ENCODE results near the gene NELL1.

Gene NELL1

DNA sequence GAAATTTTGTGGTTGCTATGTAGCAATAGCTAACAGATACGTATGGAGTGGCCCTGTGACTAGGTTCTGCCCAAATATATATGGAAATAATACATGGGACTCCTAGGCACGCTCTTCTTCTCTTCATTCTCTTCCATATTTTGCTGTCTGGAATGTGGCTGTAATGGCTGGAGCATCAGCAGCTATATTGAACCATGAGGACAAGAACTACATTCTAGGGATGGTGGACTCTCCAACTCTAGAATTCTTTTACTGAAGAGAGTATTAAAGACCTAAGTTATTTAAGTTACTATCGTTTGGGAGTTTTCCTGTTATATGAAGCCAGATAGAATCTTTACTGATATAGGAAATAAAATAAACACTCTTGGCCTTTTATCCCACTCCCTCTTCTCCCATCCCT is 7.5 kb upstream of the NELL1 start:
- no peak overlapping the region for H3K4me3 ChIP-seq (ENCODE audit: low read length)
- H3K4me2 ChIP-seq (ENCODE audit: low read length): no peak overlapping the region
- H3K4me1 ChIP-seq (ENCODE audit: control insufficient read depth, low read length): no peaks in the 10 kb centered on the region
- TF ChIP-seq EZH2phosphoT487 (IDR thresholded peaks at IDR 0.05; ENCODE audit: borderline replicate concordance, low read length): no peak
- TF ChIP-seq, protein P1, sequence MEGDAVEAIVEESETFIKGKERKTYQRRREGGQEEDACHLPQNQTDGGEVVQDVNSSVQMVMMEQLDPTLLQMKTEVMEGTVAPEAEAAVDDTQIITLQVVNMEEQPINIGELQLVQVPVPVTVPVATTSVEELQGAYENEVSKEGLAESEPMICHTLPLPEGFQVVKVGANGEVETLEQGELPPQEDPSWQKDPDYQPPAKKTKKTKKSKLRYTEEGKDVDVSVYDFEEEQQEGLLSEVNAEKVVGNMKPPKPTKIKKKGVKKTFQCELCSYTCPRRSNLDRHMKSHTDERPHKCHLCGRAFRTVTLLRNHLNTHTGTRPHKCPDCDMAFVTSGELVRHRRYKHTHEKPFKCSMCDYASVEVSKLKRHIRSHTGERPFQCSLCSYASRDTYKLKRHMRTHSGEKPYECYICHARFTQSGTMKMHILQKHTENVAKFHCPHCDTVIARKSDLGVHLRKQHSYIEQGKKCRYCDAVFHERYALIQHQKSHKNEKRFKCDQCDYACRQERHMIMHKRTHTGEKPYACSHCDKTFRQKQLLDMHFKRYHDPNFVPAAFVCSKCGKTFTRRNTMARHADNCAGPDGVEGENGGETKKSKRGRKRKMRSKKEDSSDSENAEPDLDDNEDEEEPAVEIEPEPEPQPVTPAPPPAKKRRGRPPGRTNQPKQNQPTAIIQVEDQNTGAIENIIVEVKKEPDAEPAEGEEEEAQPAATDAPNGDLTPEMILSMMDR (IDR thresholded peaks at IDR 0.05; ENCODE audit: low read depth, low read length, poor library complexity, severe bottlenecking): no peak
- no peaks in the 10 kb centered on the region for H4K20me1 ChIP-seq (ENCODE audit: control insufficient read depth, insufficient read depth, low read depth, low read length)
- H3K27ac ChIP-seq (ENCODE audit: low read depth, low read length): no peak overlapping the region
- no peaks in the 10 kb centered on the region for H3K27me3 ChIP-seq (ENCODE audit: control insufficient read depth, low read length)
- no peaks in the 10 kb centered on the region for H3K9me2 ChIP-seq (replicated peaks; ENCODE audit: control insufficient read depth, low read length)
- H3K79me2 ChIP-seq (ENCODE audit: control insufficient read depth, low read length): no peaks in the 10 kb centered on the region
- no peaks in the 10 kb centered on the region for H3K9me3 ChIP-seq (ENCODE audit: control insufficient read depth, insufficient read depth, low read length)
- no peaks in the 10 kb centered on the region for H3K36me3 ChIP-seq (ENCODE audit: control insufficient read depth, low read length)
- H3F3A ChIP-seq (ENCODE audit: control insufficient read depth, insufficient read depth): no peaks in the 10 kb centered on the region

DNA sequence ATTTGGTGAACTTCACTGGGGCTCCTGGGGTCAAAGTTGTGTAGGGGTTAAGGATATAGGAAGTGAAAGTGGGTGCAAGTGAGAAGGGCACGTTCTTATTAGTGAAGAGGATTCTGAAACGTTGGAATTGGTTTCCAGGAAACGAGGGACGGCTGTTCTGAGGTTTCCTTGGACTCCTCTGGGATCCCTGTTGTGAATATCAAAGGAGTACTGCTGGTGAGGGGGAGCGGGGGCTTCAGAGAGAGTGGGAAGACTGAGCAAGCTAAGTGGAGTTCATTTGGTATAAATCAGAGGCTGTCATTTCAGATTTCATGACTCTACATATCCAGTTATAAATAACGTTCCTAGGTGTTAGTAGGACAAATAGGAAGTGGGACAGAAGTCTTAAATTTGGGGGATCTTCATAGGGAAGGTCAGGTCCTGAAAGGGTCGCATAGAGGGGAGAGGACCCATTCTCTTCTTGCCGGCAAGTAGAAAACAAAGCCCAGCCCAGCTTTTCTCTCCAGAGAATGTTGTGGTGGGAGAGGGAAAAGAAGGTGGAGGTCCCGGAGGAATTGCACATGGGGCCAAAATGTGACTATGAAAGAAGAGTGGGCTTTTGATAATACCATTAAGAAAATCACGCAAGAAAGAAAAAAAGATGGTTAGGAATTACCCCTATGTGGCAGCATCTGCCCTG is 1.1 kb upstream of the NELL1 start:
- H3K4me1 ChIP-seq (ENCODE audit: control insufficient read depth, low read length): no peaks in the 10 kb centered on the region
- no peak for TF ChIP-seq EZH2phosphoT487 (IDR thresholded peaks at IDR 0.05; ENCODE audit: borderline replicate concordance, low read length)
- TF ChIP-seq, protein P1 (IDR thresholded peaks at IDR 0.05; ENCODE audit: low read depth, low read length, poor library complexity, severe bottlenecking): no peak
- no peak overlapping the region for H3K4me3 ChIP-seq (ENCODE audit: low read length)
- no peak overlapping the region for H3K4me2 ChIP-seq (ENCODE audit: low read length)
- H3K9me3 ChIP-seq (ENCODE audit: control insufficient read depth, insufficient read depth, low read length): 0 out of 2 replicates have a peak, but pooled peaks cover 3% of the 10 kb centered on the region
- no peak overlapping the region for H3K27ac ChIP-seq (ENCODE audit: low read depth, low read length)
- H3K9me2 ChIP-seq (replicated peaks; ENCODE audit: control insufficient read depth, low read length): no peaks in the 10 kb centered on the region
- H3K27me3 ChIP-seq (ENCODE audit: control insufficient read depth, low read length): no peaks in the 10 kb centered on the region; the same call in 1 of the 2 replicates
- no peaks in the 10 kb centered on the region for H3K36me3 ChIP-seq (ENCODE audit: control insufficient read depth, low read length)
- H3F3A ChIP-seq (ENCODE audit: control insufficient read depth, insufficient read depth): no peaks in the 10 kb centered on the region
- no peaks in the 10 kb centered on the region for H3K79me2 ChIP-seq (ENCODE audit: control insufficient read depth, low read length)
- no peaks in the 10 kb centered on the region for H4K20me1 ChIP-seq (ENCODE audit: control insufficient read depth, insufficient read depth, low read depth, low read length)

- H3K79me2 ChIP-seq (ENCODE audit: control insufficient read depth, low read length): no peaks in the 10 kb centered on the region
- H3K9me2 ChIP-seq (replicated peaks; ENCODE audit: control insufficient read depth, low read length): no peaks in the 10 kb centered on the region
- H3K4me2 ChIP-seq (ENCODE audit: low read length): no peak overlapping the region
- H4K20me1 ChIP-seq (ENCODE audit: control insufficient read depth, insufficient read depth, low read depth, low read length): no peaks in the 10 kb centered on the region
- no peaks in the 10 kb centered on the region for H3K4me1 ChIP-seq (ENCODE audit: control insufficient read depth, low read length)
- H3K9me3 ChIP-seq (ENCODE audit: control insufficient read depth, insufficient read depth, low read length): 0 out of 2 replicates have a peak, but pooled peaks cover 3% of the 10 kb centered on the region
- no peaks in the 10 kb centered on the region for H3F3A ChIP-seq (ENCODE audit: control insufficient read depth, insufficient read depth)
- no peaks in the 10 kb centered on the region for H3K36me3 ChIP-seq (ENCODE audit: control insufficient read depth, low read length)
- H3K4me3 ChIP-seq (ENCODE audit: low read length): no peak overlapping the region
- no peaks in the 10 kb centered on the region; the same call in 1 of the 2 replicates for H3K27me3 ChIP-seq (ENCODE audit: control insufficient read depth, low read length)
- TF ChIP-seq, protein P1 (IDR thresholded peaks at IDR 0.05; ENCODE audit: low read depth, low read length, poor library complexity, severe bottlenecking): no peak
- no peak for TF ChIP-seq EZH2phosphoT487 (IDR thresholded peaks at IDR 0.05; ENCODE audit: borderline replicate concordance, low read length)
- H3K27ac ChIP-seq (ENCODE audit: low read depth, low read length): no peak overlapping the region
Measured at GRCh38 chr11:20669820-20670684, 666 bp downstream of the NELL1 start.
